Kidney (tissue), 14 donors: ENCODE measurements around the gene CCDC169. TPM values are rescaled to one million over a fixed set of nuclear protein-coding genes. Genes with fewer than 3 reads are reported as not detected.

Source experiments
- DNase-seq, 5 donors: peaks; one replicate each; pipeline ENCODE4 v3.0.0-alpha.2; 2013 to 2020
- FAIRE-seq: peaks from 2 replicates; lab custom pipeline; 2012; peaks lifted over from hg19 to GRCh38; lab: Jason Lieb, UNC
- H3K27ac ChIP-seq, 2 donors: one replicate each; pipeline ENCODE4 v1.7.0; 2013; ENCODE audit warnings: low read depth in 2 of 2, low read length in 2 of 2, inconsistent platforms in 1 of 2
- H3K27me3 ChIP-seq: one replicate; pipeline ENCODE4 v1.7.1; 2013; ENCODE audit warnings: low read length, inconsistent platforms; ENCODE audit not compliant: control insufficient read depth, insufficient read depth
- H3K36me3 ChIP-seq, 3 donors: one replicate each; pipeline versions ENCODE4 v1.7.0 to v1.7.1; 2013; ENCODE audit warnings: low read length in 3 of 3, control low read depth in 1 of 3, inconsistent platforms in 1 of 3; ENCODE audit not compliant: insufficient read depth in 3 of 3, control insufficient read depth in 2 of 3
- H3K4me1 ChIP-seq, 3 donors: one replicate each; pipeline versions ENCODE4 v1.7.0 to v1.7.1; 2013; ENCODE audit warnings: low read length in 3 of 3, inconsistent platforms in 1 of 3, low read depth in 1 of 3; ENCODE audit not compliant: control insufficient read depth in 2 of 3, insufficient read depth in 2 of 3
- H3K4me3 ChIP-seq, 3 donors: one replicate each; pipeline versions ENCODE4 v1.7.0 to v1.8.1; 2013; ENCODE audit warnings: low read length in 3 of 3, control low read depth in 1 of 3, inconsistent platforms in 1 of 3
- H3K9ac ChIP-seq, 3 donors: one replicate each; pipeline versions ENCODE4 v1.7.0 to v1.7.1; 2013; ENCODE audit warnings: low read length in 3 of 3, control low read depth in 1 of 3, inconsistent platforms in 1 of 3
- H3K9me3 ChIP-seq, 3 donors: one replicate each; pipeline versions ENCODE4 v1.7.0 to v1.7.1; 2013; ENCODE audit warnings: low read length in 3 of 3, control low read depth in 1 of 3, inconsistent platforms in 1 of 3; ENCODE audit not compliant: control insufficient read depth in 2 of 3, insufficient read depth in 1 of 3
- intact Hi-C: fragments of 100-400 bp; cut with DNase I; formaldehyde crosslinking; loops from one replicate; pipeline ENCODE4 v1.11.1; 2022
- polyA plus RNA-seq: library from polyadenylated mRNA; stranded (reverse); fragments of 350-450 nt; fragmentation: Illumina TruSeq; extraction: RNeasy Lipid Tissue Mini Kit (QIAGEN cat#74804); gene quantifications from one replicate; pipeline ENCODE4 v1.2.3, GENCODE V29; 2014; ENCODE audit warnings: low read depth, low replicate concordance; ENCODE audit not compliant: insufficient read depth
- total RNA-seq: library from RNA; stranded (reverse); fragmentation: NEBNext Ultra II Directional; extraction: Animal tissue kit (Norgen Biotek cat#: 25700); gene quantifications from one replicate; pipeline ENCODE4 v1.2.1, GENCODE V29; 2021
- TF ChIP-seq, protein P1 (sequence below): IDR thresholded peaks from 3 replicates; pipeline ENCODE4 v1.5.1; 2012; ENCODE audit warnings: mild to moderate bottlenecking, moderate library complexity, borderline replicate concordance; ENCODE audit not compliant: insufficient read depth; ENCODE audit errors: extremely low read depth
- donor health status: control.
- donor health status: control.
- donor health status: control.
- donor health status: control.
- donor health status: control.
- donor health status: DM: yes; HTN: yes; CAD: no.
- donor health status: Normal renal cell carcinoma (clear cell type).

CCDC169 gene
- total and polyA plus RNA-seq, 2 donors from 2014 or later: 1.5 to 2.5 TPM

DNA sequence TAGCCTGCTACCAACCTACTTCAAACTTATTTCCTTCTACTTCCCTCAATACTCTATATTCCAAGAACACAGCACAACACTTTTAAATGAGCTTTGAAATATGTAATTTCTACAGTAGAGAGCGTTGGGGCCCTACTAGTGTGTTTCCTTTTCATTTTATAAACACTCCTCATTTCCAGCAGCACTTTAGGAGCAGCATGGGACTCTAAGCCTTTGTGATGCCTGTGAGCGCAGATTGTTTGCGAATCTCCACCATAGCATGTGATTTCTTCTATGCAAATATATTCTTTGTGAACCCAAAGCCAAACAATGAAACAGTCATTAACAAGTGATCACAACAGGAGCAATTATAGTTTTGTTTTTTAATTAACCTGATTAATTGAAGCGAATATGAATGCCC is 86.9 kb downstream of the CCDC169 start:
- no peaks in the 10 kb centered on the region for H3K9me3 ChIP-seq
- TF ChIP-seq, protein P1, sequence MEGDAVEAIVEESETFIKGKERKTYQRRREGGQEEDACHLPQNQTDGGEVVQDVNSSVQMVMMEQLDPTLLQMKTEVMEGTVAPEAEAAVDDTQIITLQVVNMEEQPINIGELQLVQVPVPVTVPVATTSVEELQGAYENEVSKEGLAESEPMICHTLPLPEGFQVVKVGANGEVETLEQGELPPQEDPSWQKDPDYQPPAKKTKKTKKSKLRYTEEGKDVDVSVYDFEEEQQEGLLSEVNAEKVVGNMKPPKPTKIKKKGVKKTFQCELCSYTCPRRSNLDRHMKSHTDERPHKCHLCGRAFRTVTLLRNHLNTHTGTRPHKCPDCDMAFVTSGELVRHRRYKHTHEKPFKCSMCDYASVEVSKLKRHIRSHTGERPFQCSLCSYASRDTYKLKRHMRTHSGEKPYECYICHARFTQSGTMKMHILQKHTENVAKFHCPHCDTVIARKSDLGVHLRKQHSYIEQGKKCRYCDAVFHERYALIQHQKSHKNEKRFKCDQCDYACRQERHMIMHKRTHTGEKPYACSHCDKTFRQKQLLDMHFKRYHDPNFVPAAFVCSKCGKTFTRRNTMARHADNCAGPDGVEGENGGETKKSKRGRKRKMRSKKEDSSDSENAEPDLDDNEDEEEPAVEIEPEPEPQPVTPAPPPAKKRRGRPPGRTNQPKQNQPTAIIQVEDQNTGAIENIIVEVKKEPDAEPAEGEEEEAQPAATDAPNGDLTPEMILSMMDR: no peak
- DNase-seq: no peak
- no peaks in the 10 kb centered on the region for H3K4me1 ChIP-seq
- no peak overlapping the region for H3K27ac ChIP-seq
- no peak for FAIRE-seq
- intact Hi-C loops: no loop called here
- no peak overlapping the region for H3K9ac ChIP-seq
- H3K4me3 ChIP-seq: no peak overlapping the region
- H3K36me3 ChIP-seq: no peaks in the 10 kb centered on the region
- no peaks in the 10 kb centered on the region for H3K27me3 ChIP-seq

DNA sequence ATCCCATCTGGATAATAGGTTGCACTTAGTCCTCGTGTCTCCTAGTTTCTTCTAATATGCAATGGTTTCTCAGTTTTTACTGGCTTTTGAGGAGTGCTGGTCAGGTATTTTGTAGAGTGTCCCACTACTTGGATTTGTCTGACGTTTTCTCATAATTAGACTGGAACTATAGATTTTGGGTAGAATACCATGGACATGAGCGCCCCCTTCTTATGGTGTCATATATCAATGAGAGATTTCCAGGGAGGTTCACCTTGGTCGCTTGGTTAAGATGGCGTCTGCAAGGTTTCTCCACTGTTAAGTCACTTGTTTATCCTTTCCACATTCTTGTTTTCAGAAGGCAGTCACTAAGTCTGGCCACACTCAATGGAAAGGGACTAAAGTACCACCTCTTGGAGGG is 89.9 kb downstream of the CCDC169 start:
- DNase-seq (no peak), FAIRE-seq (no peak)
- H3K9me3 ChIP-seq: no peaks in the 10 kb centered on the region
- TF ChIP-seq, protein P1: no peak
- no peaks in the 10 kb centered on the region for H3K36me3 ChIP-seq
- H3K4me1 ChIP-seq: no peaks in the 10 kb centered on the region
- intact Hi-C loops: no loop called here
- H3K27me3 ChIP-seq: no peaks in the 10 kb centered on the region
- no peak overlapping the region for H3K4me3 ChIP-seq
- no peak overlapping the region for H3K9ac ChIP-seq
- H3K27ac ChIP-seq: no peak overlapping the region

DNA sequence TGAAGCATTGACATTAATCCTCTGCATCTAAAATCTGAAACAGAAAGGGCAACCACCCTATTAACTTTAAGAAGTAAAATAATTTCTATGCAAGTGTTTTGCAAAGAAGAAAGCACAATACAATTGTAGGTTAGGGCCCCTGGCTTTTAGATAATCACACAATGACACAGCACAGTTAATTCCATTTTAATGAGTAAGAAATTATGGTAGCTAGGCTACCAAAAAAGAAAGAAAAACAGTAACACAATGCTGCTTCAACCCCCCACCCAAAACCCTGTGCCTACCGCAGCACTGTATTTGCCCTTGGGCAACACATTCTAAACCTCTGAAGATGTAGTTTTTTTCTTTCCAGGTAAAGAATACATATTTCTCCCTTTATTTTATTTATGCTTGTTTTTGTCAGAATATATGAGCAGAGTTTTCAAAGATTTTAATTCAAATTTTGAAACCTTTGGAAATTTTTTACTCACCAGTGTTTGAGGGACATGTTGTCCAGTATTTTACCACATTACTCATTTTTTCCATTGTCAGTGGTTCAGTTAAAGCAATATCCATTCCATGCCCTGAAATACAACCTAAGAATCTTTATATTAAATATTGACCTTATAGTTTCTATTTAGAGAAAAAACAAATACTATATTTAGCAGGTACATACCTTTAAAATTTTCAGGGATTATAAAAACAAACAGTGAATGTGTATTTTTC is 104.3 kb downstream of the CCDC169 start:
- H3K9me3 ChIP-seq: no peaks in the 10 kb centered on the region
- H3K4me3 ChIP-seq: no peak overlapping the region
- no peak overlapping the region for H3K27ac ChIP-seq
- no peaks in the 10 kb centered on the region for H3K4me1 ChIP-seq
- no peak overlapping the region for H3K9ac ChIP-seq
- H3K36me3 ChIP-seq: no peaks in the 10 kb centered on the region
- DNase-seq: peak in 1 of 5 donors; percentile 13
- intact Hi-C loops: no loop called here
- H3K27me3 ChIP-seq: no peaks in the 10 kb centered on the region
- no peak for FAIRE-seq
- TF ChIP-seq, protein P1: no peak
